CD4-positive, alpha-beta T cell treated with Interleukin-21 for 1 hour (primary cell): ENCODE measurements around the gene TMEM200B.
"Not testable (repeated sequence)": the region's sequence is repeated elsewhere in the genome, so short reads cannot be mapped to it uniquely, and the experiment has no call there.

Experiments
- DNase-seq: peaks from one replicate; pipeline ENCODE4 v3.0.0-alpha.2; 2020

TMEM200B gene

GRCh38 chr1:29133861-29134694, 10.4 kb upstream of the TMEM200B start:
- no peak for DNase-seq

- DNase-seq, result not testable (repeated sequence)
Measured at GRCh38 chr1:29131056-29131455, 7.4 kb upstream of the TMEM200B start.

GRCh38 chr1:29129916-29130315, 6.2 kb upstream of the TMEM200B start:
- DNase-seq, result no peak

- DNase-seq, result no peak
Measured at GRCh38 chr1:29128739-29129138, 5.0 kb upstream of the TMEM200B start.

- no peak for DNase-seq
Measured at GRCh38 chr1:29126198-29126597, 2.5 kb upstream of the TMEM200B start.

- DNase-seq, result no peak
Measured at GRCh38 chr1:29125788-29126187, 2.1 kb upstream of the TMEM200B start.

GRCh38 chr1:29125237-29125641, 1.5 kb upstream of the TMEM200B start:
- no peak for DNase-seq

GRCh38 chr1:29124366-29125236, 898 bp upstream of the TMEM200B start:
- peak; percentile 42 for DNase-seq

GRCh38 chr1:29123053-29123886, 433 bp downstream of the TMEM200B start:
- DNase-seq, result no peak

- no peak for DNase-seq
Measured at GRCh38 chr1:29122682-29123052, 1.0 kb downstream of the TMEM200B start.

GRCh38 chr1:29121936-29122681, 1.6 kb downstream of the TMEM200B start:
- no peak for DNase-seq

- DNase-seq, result no peak
Measured at GRCh38 chr1:29121516-29121935, 2.2 kb downstream of the TMEM200B start.

GRCh38 chr1:29120947-29121485, 2.7 kb downstream of the TMEM200B start:
- DNase-seq, result peak; percentile 64

- no peak for DNase-seq
Measured at GRCh38 chr1:29120367-29120766, 3.3 kb downstream of the TMEM200B start.

- DNase-seq, result no peak
Measured at GRCh38 chr1:29119121-29119929, 4.4 kb downstream of the TMEM200B start.

- DNase-seq, result no peak
Measured at GRCh38 chr1:29117381-29117780, 6.3 kb downstream of the TMEM200B start.

GRCh38 chr1:29114654-29115053, 9.0 kb downstream of the TMEM200B start:
- DNase-seq, result no peak

- no peak for DNase-seq
Measured at GRCh38 chr1:29113413-29114117, 10.1 kb downstream of the TMEM200B start.

GRCh38 chr1:29112705-29113412, 10.8 kb downstream of the TMEM200B start:
- no peak for DNase-seq

- not testable (repeated sequence) for DNase-seq
Measured at GRCh38 chr1:29108041-29108440, 15.7 kb downstream of the TMEM200B start.
